ENCODE data around the gene UBAP2.
"Not testable (repeated sequence)": the region's sequence is repeated elsewhere in the genome, so short reads cannot be mapped to it uniquely, and the experiment has no call there.

Gene UBAP2

DNA sequence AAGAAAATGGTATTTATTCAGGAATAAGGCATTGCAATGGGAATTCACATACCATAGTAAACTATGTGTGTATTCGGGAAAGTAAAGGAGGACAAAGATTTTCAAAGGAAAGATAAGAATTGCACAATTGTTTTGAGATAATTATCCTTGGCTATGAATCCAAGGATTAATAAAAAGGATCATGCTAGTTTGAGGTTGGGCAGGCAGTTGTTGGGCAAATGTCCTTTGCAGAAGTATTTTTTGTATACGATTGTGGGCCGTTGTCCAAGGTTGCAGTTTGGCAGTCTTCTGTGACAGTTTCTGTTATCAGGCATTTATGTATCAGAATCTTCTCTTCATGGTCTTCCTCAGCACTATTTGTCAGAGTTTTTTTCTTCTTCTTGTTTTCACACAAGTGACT is 10.6 kb upstream of the UBAP2 start:
- H3K4me3 ChIP-seq (ENCODE audit: low read depth, low read length), result no peak overlapping the region
- in situ Hi-C loops (cut with HindIII; ENCODE audit: low sequenced_read_pairs), result no loop called here
- DNase-seq (ENCODE audit: low read depth), result no peak
- TF ChIP-seq, protein P1, sequence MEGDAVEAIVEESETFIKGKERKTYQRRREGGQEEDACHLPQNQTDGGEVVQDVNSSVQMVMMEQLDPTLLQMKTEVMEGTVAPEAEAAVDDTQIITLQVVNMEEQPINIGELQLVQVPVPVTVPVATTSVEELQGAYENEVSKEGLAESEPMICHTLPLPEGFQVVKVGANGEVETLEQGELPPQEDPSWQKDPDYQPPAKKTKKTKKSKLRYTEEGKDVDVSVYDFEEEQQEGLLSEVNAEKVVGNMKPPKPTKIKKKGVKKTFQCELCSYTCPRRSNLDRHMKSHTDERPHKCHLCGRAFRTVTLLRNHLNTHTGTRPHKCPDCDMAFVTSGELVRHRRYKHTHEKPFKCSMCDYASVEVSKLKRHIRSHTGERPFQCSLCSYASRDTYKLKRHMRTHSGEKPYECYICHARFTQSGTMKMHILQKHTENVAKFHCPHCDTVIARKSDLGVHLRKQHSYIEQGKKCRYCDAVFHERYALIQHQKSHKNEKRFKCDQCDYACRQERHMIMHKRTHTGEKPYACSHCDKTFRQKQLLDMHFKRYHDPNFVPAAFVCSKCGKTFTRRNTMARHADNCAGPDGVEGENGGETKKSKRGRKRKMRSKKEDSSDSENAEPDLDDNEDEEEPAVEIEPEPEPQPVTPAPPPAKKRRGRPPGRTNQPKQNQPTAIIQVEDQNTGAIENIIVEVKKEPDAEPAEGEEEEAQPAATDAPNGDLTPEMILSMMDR (IDR thresholded peaks at IDR 0.05; ENCODE audit: low read depth, low read length, missing control alignments), result no peak

DNA sequence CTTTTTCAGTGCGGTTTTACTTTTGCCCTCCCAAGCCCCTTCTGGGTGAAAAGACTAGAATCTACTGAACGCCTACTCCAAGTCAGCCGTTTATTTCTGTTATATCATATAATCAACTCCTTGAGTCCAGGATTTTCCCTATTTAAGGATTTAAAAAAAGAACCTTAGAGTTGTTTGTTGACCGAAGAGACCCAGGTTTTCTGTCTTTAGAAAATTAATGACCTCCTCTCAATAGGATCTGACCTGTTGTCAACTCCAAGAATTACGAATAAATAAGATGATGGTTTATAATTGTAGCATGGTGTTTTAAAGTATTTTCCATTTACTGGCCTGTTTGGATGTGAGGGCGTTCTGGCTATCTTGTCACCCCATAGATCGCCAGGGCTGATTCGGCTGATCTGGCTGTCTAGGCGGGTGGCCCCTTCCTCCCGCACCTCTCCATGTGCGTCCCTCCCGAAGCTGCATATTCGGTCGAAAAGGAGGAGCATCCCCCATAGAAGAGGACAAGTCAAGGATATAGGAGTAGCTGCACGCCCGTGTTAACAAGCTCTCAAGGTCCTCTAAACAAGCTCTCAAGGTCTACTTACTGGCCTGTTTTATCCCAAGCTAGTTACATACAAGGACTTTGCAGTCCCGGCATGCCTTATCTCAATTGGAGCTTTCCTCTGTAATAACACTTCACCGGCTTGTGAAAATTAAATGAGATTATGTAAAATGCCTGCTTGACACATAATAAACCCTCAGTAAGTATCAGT is 1.1 kb upstream of the UBAP2 start:
- in situ Hi-C loops (cut with HindIII; ENCODE audit: low sequenced_read_pairs), result no loop called here
- TF ChIP-seq, protein P1 (IDR thresholded peaks at IDR 0.05; ENCODE audit: low read depth, low read length, missing control alignments), result no peak
- H3K4me3 ChIP-seq (ENCODE audit: low read depth, low read length), result peak overlapping the region; percentile 96
- DNase-seq (ENCODE audit: low read depth), result no peak

DNA sequence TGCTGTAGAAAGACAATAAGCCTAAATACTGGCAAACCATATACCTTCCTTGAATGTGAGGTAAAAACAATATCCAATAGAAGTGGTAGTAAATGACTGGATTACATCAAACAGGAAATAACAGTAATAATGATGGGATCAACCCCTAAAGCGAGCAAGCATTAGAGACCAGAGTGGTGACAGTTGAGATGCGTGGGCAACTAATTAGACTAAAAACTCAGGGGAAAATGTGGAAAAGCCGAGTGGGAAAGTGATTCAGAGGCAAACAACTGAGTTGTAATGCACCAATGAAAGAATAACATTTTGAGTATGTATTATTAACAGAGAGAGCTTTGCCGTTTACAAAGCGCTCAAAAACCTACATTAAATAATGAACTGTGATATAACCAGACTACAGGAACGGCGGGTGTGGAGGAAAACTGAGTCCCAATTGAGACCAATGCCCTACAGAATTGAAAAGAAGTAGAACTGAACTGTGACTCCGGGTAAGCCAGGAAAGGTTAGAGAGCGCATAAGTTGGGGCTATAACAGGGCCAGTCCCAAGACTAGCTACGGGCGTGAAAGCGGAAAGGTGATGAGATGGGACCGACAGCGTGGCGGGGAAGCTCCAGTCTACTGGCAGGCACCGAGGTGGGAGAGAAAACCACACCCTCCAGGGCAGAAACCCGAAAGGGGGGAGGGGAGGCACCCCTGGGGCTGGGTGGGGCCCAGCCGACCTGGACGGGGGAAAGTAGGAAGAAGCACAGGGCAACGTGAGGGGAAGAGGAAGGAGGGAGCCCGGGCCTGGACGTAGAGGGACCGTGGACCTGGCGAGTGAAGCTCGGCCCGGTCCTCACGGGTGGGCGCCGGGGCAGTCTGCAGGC is 592 bp downstream of the UBAP2 start:
- TF ChIP-seq, protein P1 (IDR thresholded peaks at IDR 0.05; ENCODE audit: low read depth, low read length, missing control alignments), result no peak
- DNase-seq (ENCODE audit: low read depth), result no peak
- peak overlapping the region; percentile 96 for H3K4me3 ChIP-seq (ENCODE audit: low read depth, low read length)
- in situ Hi-C loops (cut with HindIII; ENCODE audit: low sequenced_read_pairs), result no loop called here

DNA sequence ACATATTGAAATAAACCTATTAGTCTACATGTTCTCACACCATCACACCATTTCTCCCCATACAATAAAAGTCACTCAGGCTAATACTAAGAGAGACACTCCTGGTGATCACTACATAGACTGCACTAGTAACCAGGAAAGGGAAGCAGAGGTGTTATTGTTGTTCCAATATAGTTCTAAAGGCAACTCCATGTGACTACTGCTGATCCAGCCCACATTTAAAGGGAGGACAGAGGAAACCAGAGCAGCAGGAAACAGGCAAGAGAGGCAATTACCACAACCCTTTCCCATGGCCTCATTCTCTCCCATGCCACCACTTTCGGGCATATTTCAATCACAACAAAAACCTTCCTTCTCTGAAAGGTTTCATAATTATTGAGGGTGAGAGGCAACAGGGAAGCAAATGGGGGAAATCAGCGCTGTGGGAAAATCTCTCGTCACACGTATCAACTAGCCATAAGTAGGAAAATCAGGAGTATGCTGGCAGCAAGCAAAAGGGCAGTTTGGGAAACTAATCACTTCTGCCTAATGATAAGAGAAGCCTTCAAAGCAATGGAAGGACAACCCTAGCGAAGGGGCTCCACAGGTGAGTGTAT is 1.8 kb downstream of the UBAP2 start:
- TF ChIP-seq, protein P1 (IDR thresholded peaks at IDR 0.05; ENCODE audit: low read depth, low read length, missing control alignments), result no peak
- in situ Hi-C loops (cut with HindIII; ENCODE audit: low sequenced_read_pairs), result no loop called here
- no peak for DNase-seq (ENCODE audit: low read depth)
- peak overlapping the region; percentile 96 for H3K4me3 ChIP-seq (ENCODE audit: low read depth, low read length)

DNA sequence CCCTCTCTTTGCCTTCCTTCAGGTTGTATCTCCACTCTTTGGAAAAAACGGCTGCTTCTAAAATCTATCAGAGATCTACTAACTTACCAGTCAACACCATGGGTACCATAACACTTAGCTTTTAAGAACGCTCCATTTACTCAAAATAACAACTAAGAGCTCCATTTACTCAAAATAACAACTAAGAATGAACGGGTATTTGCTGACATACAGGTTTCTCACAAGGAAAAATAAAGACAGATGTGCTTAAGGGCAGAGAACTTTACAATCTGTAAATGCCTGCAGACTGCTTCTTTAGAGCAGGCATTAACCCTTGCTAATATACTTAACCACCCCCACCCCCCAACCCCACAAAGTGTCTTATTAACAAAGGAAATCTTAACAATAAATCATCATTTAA is 2.8 kb downstream of the UBAP2 start:
- in situ Hi-C loops (cut with HindIII; ENCODE audit: low sequenced_read_pairs), result no loop called here
- TF ChIP-seq, protein P1 (IDR thresholded peaks at IDR 0.05; ENCODE audit: low read depth, low read length, missing control alignments), result no peak
- no peak for DNase-seq (ENCODE audit: low read depth)
- H3K4me3 ChIP-seq (ENCODE audit: low read depth, low read length), result no peak overlapping the region

DNA sequence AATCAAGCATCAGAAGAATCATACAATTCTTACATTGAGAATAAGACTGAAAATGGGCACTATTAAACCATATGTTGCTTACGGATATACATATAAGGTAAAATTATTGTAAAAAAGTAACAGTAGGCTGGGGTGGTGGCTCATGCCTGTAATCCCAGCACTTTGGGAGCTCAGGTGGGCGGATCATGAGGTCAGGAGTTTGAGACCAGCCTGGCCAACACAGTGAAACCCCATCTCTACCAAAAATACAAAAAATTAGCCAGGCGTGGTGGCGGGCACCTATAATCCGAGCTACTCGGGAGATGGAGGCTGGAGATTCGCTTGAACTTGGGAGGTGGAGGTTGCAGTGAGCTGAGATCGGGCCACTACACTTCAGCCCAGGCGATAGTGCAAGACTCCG is 6.6 kb downstream of the UBAP2 start:
- DNase-seq (ENCODE audit: low read depth); H3K4me3 ChIP-seq (ENCODE audit: low read depth, low read length): not testable (repeated sequence)

DNA sequence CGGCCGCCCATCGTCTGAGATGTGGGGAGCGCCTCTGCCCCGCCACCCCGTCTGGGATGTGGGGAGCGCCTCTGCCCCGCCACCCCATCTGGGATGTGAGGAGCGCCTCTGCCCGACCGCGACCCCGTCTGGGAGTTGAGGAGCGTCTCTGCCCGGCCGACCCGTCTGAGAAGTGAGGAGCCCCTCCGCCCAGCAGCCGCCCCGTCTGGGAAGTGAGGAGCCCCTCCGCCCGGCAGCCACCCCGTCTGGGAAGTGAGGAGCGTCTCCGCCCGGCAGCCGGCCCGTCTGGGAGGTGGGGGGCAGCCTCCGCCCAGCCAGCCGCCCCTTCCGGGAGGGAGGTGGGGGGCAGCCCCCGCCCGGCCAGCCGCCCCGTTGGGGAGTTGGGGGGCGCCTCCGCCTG is 9.8 kb downstream of the UBAP2 start:
- H3K4me3 ChIP-seq (ENCODE audit: low read depth, low read length); in situ Hi-C loops (cut with HindIII; ENCODE audit: low sequenced_read_pairs); DNase-seq (ENCODE audit: low read depth): not testable (repeated sequence)

More for the DNA sequence above, 6.6 kb downstream of the UBAP2 start:
- in situ Hi-C loops (cut with HindIII; ENCODE audit: low sequenced_read_pairs), result not testable (repeated sequence)
